Naive B cell (primary cell): Measurements from ENCODE around the gene DOK6. TPM values are rescaled to one million over a fixed set of nuclear protein-coding genes. Genes with fewer than 3 reads are reported as not detected.

Experiments
- ATAC-seq, 2 donors: fragments of 150-1000 bp; cut with Tn5 transposase; 2 replicates each; pipeline ENCODE4 v1.10.0; 2021; ENCODE audit warnings: low read depth in 2 of 2, mild to moderate bottlenecking in 2 of 2, moderate library complexity in 2 of 2
- DNase-seq: peaks from one replicate; pipeline ENCODE4 v3.0.0; 2022
- H3K27ac Mint-ChIP-seq, 6 donors: one replicate each; pipeline ENCODE4 v1.8.0; 2020 to 2022; ENCODE audit warnings: mild to moderate bottlenecking in 6 of 6, mixed read lengths in 6 of 6, moderate library complexity in 5 of 6, inconsistent platforms in 2 of 6
- H3K27me3 Mint-ChIP-seq, 3 donors: one replicate each; pipeline ENCODE4 v1.8.0; 2021 to 2022; ENCODE audit warnings: mixed read lengths in 3 of 3, mild to moderate bottlenecking in 1 of 3
- H3K36me3 Mint-ChIP-seq, 2 donors: one replicate each; pipeline ENCODE4 v1.8.0; 2020 to 2022; ENCODE audit warnings: mixed read lengths in 2 of 2, inconsistent platforms in 1 of 2, mild to moderate bottlenecking in 1 of 2
- H3K4me1 Mint-ChIP-seq, 3 donors: one replicate each; pipeline ENCODE4 v1.8.0; 2020 to 2022; ENCODE audit warnings: mixed read lengths in 3 of 3, inconsistent platforms in 1 of 3, mild to moderate bottlenecking in 1 of 3, moderate library complexity in 1 of 3
- H3K4me3 Mint-ChIP-seq, 8 donors: one replicate each; pipeline ENCODE4 v1.8.0; 2020 to 2022; ENCODE audit warnings: mild to moderate bottlenecking in 8 of 8, mixed read lengths in 8 of 8, moderate library complexity in 8 of 8, inconsistent platforms in 2 of 8
- H3K9me3 Mint-ChIP-seq, 7 donors: one replicate each; pipeline ENCODE4 v1.8.0; 2020 to 2022; ENCODE audit warnings: mixed read lengths in 7 of 7, mild to moderate bottlenecking in 5 of 7, inconsistent platforms in 2 of 7, moderate library complexity in 1 of 7
- polyA plus RNA-seq, 6 donors: library from polyadenylated mRNA; unstranded; fragments of 300-500 nt; fragmentation: Illumina TruSeq; gene quantifications; one replicate each; pipeline ENCODE4 v1.2.3, GENCODE V29; 2021; ENCODE audit warnings: low read depth in 6 of 6

The DOK6 gene
- polyA plus RNA-seq, 6 donors from 2014 or later, result not detected

DNA sequence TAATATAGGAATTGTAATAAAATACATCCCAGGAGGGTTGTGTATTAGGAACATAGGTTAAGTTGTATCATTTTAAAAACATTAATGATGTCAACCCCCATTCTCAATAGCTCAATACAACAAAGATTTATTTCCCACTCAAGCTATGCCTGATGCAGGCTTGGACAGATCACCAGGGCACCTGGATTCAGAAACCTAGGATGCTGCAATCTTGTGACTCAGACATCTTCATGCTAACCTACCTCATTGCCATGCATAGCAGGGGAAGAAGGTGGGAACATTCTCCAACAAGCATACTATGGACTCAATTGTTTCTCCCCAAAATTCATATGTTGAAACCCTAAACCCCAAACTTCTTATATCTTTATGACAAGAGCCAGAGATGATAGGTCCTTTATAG lies 302.8 kb downstream of the DOK6 start:
- no peak overlapping the region for H3K27ac Mint-ChIP-seq
- H3K4me1 Mint-ChIP-seq, result no peaks in the 10 kb centered on the region
- ATAC-seq (no peak), DNase-seq (no peak)
- peaks cover 0 to 15% (median 2%) of the 10 kb centered on the region in 7 donors for H3K9me3 Mint-ChIP-seq
- H3K36me3 Mint-ChIP-seq, result no peaks in the 10 kb centered on the region
- H3K27me3 Mint-ChIP-seq, result no peaks in the 10 kb centered on the region
- H3K4me3 Mint-ChIP-seq, result no peak overlapping the region

- DNase-seq (no peak), ATAC-seq (no peak)
Observed at GRCh38 chr18:69705987-69706386, 305.3 kb downstream of the DOK6 start.

GRCh38 chr18:69708844-69709243 lies 308.2 kb downstream of the DOK6 start:
- ATAC-seq (no peak), DNase-seq (no peak)
- Mint-ChIP-seq H3K27me3 (no peaks in the 10 kb centered on the region), H3K36me3 (no peaks in the 10 kb centered on the region), H3K9me3 (peaks cover 0 to 15% (median 2%) of the 10 kb centered on the region in 7 donors), H3K4me1 (no peaks in the 10 kb centered on the region), H3K27ac (no peak overlapping the region), H3K4me3 (no peak overlapping the region)

More at GRCh38 chr18:69705987-69706386, 305.3 kb downstream of the DOK6 start:
- H3K9me3 Mint-ChIP-seq, result peaks cover 0 to 15% (median 2%) of the 10 kb centered on the region in 7 donors
- H3K4me3 Mint-ChIP-seq, result no peak overlapping the region
- H3K27ac Mint-ChIP-seq, result no peak overlapping the region
- H3K27me3 Mint-ChIP-seq, result no peaks in the 10 kb centered on the region
- no peaks in the 10 kb centered on the region for H3K4me1 Mint-ChIP-seq
- no peaks in the 10 kb centered on the region for H3K36me3 Mint-ChIP-seq

DNA sequence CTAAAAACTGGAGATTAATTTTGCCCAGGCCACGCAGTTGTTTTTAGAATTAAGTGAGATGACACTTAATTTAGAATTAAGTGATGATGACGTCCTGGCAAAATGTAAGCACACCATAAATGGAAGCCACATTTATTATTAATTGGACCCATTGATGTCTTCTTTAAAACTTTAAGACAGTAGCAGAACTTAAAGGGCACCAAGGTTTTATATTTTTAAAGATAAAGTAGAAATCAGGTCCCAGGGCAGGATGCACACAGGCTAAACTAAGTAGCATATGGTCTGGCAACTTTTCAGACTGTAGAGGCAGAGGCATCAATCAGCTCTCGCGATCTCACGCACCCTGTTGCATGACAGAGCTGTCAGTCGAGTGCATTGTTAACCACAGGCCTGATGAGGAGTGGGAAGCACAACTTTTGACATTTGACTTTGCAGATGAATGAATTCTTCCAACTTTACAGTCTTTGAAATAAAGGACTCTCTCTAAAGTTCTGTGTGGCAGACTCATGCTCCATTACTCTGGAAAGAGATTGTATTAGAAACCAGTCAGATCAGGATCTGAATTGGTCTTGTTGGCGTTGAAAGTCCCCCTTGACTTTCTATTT lies 314.6 kb downstream of the DOK6 start:
- H3K4me1 Mint-ChIP-seq, result no peaks in the 10 kb centered on the region
- peaks cover 4 to 31% (median 14%) of the 10 kb centered on the region in 7 donors for H3K9me3 Mint-ChIP-seq
- H3K27me3 Mint-ChIP-seq, result no peaks in the 10 kb centered on the region
- H3K4me3 Mint-ChIP-seq, result no peak overlapping the region
- H3K27ac Mint-ChIP-seq, result no peak overlapping the region
- DNase-seq (no peak), ATAC-seq (no peak)
- no peaks in the 10 kb centered on the region for H3K36me3 Mint-ChIP-seq

- Mint-ChIP-seq H3K9me3 (peaks cover 4 to 31% (median 14%) of the 10 kb centered on the region in 7 donors), H3K4me1 (no peaks in the 10 kb centered on the region), H3K36me3 (no peaks in the 10 kb centered on the region), H3K4me3 (no peak overlapping the region), H3K27ac (peak overlapping the region in 1 of 6 donors; percentile 75), H3K27me3 (no peaks in the 10 kb centered on the region)
- DNase-seq (no peak), ATAC-seq (no peak)
Observed at GRCh38 chr18:69717586-69717985, 316.9 kb downstream of the DOK6 start.

DNA sequence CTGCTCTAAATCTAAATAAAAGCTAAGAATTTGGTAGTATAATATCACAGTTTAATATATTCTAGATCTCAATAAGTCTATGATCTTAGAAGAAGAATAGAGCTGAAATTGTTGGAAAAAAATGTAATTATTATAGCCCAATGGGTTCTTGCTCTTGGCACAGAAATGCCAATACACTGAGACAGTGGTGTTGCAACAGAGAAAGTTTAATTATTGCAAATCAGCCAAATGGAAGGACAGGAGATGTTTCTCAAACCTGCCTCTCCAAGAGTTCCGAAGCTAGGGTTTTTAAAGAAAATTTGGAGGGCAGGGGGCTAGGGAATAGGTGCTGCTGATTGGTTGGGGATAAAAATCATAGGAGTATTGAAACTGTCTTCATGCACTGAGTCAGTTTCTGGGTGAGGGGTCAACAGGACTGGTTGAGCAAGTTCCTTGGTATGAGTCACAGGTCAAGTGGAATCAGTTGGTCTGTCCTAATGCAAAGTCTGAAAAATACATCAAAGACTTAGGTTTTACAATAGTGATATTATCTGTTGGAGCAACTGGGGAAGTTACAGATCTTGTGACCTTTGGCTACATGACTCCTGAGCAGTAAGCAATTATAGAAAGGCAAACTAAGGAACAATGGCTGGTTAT lies 318.3 kb downstream of the DOK6 start:
- Mint-ChIP-seq H3K27ac (no peak overlapping the region), H3K27me3 (no peaks in the 10 kb centered on the region), H3K4me3 (no peak overlapping the region)

DNA sequence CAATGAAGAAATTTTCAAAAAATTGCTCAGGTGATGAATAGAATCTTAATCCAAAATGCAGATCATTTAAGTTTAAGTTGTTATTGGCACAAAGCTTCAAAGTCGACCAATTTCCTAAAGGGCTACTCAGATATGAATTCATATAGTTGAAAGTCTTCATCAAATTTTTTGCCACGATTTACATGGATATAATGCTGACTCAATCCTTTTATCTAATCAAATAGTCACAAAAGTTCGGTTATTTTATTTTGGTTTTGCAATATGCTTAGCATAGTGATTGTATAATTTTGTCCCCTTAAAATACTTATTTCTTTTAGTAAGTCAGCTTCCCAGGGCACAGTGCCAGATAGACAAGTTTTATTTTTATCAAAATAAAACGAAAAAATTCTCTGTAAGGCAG lies 319.7 kb downstream of the DOK6 start:
- no peaks in the 10 kb centered on the region for H3K4me1 Mint-ChIP-seq
- H3K9me3 Mint-ChIP-seq, result peaks cover 4 to 31% (median 14%) of the 10 kb centered on the region in 7 donors
- H3K27ac Mint-ChIP-seq, result no peak overlapping the region
- no peaks in the 10 kb centered on the region for H3K36me3 Mint-ChIP-seq
- no peaks in the 10 kb centered on the region for H3K27me3 Mint-ChIP-seq
- H3K4me3 Mint-ChIP-seq, result no peak overlapping the region
- no peak for ATAC-seq
- DNase-seq, result no peak

More for the DNA sequence above, 318.3 kb downstream of the DOK6 start:
- Mint-ChIP-seq H3K9me3 (peaks cover 4 to 31% (median 14%) of the 10 kb centered on the region in 7 donors), H3K36me3 (no peaks in the 10 kb centered on the region), H3K4me1 (no peaks in the 10 kb centered on the region)
- ATAC-seq (no peak), DNase-seq (no peak)

GRCh38 chr18:69723434-69723833 lies 322.7 kb downstream of the DOK6 start:
- no peak overlapping the region for H3K4me3 Mint-ChIP-seq
- no peak for ATAC-seq
- H3K27ac Mint-ChIP-seq, result no peak overlapping the region
- no peaks in the 10 kb centered on the region for H3K4me1 Mint-ChIP-seq
- no peaks in the 10 kb centered on the region for H3K36me3 Mint-ChIP-seq
- no peak for DNase-seq
- no peaks in the 10 kb centered on the region for H3K27me3 Mint-ChIP-seq
- peaks cover 0 to 13% (median 9%) of the 10 kb centered on the region in 7 donors for H3K9me3 Mint-ChIP-seq

GRCh38 chr18:69725009-69725408 lies 324.3 kb downstream of the DOK6 start:
- Mint-ChIP-seq H3K4me3 (no peak overlapping the region), H3K27ac (no peak overlapping the region)

GRCh38 chr18:69725855-69726508 lies 325.3 kb downstream of the DOK6 start:
- H3K27me3 Mint-ChIP-seq, result no peaks in the 10 kb centered on the region
- H3K4me1 Mint-ChIP-seq, result no peaks in the 10 kb centered on the region
- no peak for DNase-seq
- peaks cover 0 to 3% (median 0%) of the 10 kb centered on the region in 7 donors for H3K9me3 Mint-ChIP-seq
- H3K36me3 Mint-ChIP-seq, result no peaks in the 10 kb centered on the region
- ATAC-seq, result no peak
- H3K27ac Mint-ChIP-seq, result no peak overlapping the region
- no peak overlapping the region for H3K4me3 Mint-ChIP-seq

More at GRCh38 chr18:69725009-69725408, 324.3 kb downstream of the DOK6 start:
- Mint-ChIP-seq H3K36me3 (no peaks in the 10 kb centered on the region), H3K27me3 (no peaks in the 10 kb centered on the region), H3K9me3 (peaks cover 0 to 3% (median 0%) of the 10 kb centered on the region in 7 donors), H3K4me1 (no peaks in the 10 kb centered on the region)
- no peak for ATAC-seq
- DNase-seq, result no peak

GRCh38 chr18:69727912-69728572 lies 327.4 kb downstream of the DOK6 start:
- no peaks in the 10 kb centered on the region for H3K27me3 Mint-ChIP-seq
- H3K4me1 Mint-ChIP-seq, result no peaks in the 10 kb centered on the region
- H3K27ac Mint-ChIP-seq, result no peak overlapping the region
- H3K9me3 Mint-ChIP-seq, result peaks cover 0 to 3% (median 0%) of the 10 kb centered on the region in 7 donors
- H3K4me3 Mint-ChIP-seq, result no peak overlapping the region
- DNase-seq (no peak), ATAC-seq (no peak)
- H3K36me3 Mint-ChIP-seq, result no peaks in the 10 kb centered on the region

- no peak overlapping the region for H3K27ac Mint-ChIP-seq
Observed at GRCh38 chr18:69730664-69731063, 330.0 kb downstream of the DOK6 start.

DNA sequence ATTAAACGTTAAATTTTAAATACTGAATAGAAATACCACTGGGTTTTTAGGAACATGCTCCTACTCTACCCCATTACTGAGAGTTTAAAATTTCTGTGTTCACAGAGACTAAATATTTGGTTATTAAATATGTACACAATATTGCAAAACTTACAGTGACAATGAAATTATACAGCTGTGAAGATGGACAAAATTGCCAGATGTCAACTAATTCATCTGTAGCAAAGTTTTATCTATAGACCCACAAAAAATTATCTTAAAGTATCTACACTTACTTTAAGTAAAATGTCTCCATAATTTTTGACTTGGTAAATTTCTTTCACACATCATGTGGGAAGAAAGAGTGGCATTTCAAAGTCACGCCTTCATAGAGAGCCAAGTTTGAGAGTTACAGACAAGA lies 333.8 kb downstream of the DOK6 start:
- Mint-ChIP-seq H3K4me3 (no peak overlapping the region), H3K4me1 (no peaks in the 10 kb centered on the region), H3K36me3 (no peaks in the 10 kb centered on the region), H3K27ac (no peak overlapping the region), H3K27me3 (no peaks in the 10 kb centered on the region), H3K9me3 (peaks cover 0 to 7% (median 0%) of the 10 kb centered on the region in 7 donors)
- ATAC-seq, result no peak
- no peak for DNase-seq

More at GRCh38 chr18:69730664-69731063, 330.0 kb downstream of the DOK6 start:
- DNase-seq (no peak), ATAC-seq (no peak)
- Mint-ChIP-seq H3K4me1 (no peaks in the 10 kb centered on the region), H3K27me3 (no peaks in the 10 kb centered on the region), H3K9me3 (peaks cover 0 to 3% (median 0%) of the 10 kb centered on the region in 7 donors), H3K36me3 (no peaks in the 10 kb centered on the region), H3K4me3 (no peak overlapping the region)
